ENCODE measurements around the gene RBBP5. TPM values are rescaled to one million over a fixed set of nuclear protein-coding genes. Genes with fewer than 3 reads are reported as not detected.

The RBBP5 gene
- total RNA-seq, 6 experiments from 2014 or later, result 13.6 to 16.2 (median 15.8) TPM

GRCh38 chr1:205150651-205151428 is 29.1 kb upstream of the RBBP5 start:
- Mint-ChIP-seq H3K9me3 (peaks cover 10% of the 10 kb centered on the region), H3K36me3 (ENCODE audit: low read depth) (peaks cover 56% of the 10 kb centered on the region), H3K27me3 (ENCODE audit: insufficient read depth) (peaks cover 2% of the 10 kb centered on the region; the same call in 1 of the 2 replicates), H3K27ac (no peak overlapping the region), H3K4me3 (no peak overlapping the region), H3K4me1 (ENCODE audit: low read depth) (peaks cover 18% of the 10 kb centered on the region)
- TF ChIP-seq CTCF (IDR thresholded peaks at IDR 0.05), result no peak
- DNase-seq, result no peak

GRCh38 chr1:205147191-205147835 is 25.5 kb upstream of the RBBP5 start:
- TF ChIP-seq CTCF (IDR thresholded peaks at IDR 0.05), result no peak
- Mint-ChIP-seq H3K36me3 (ENCODE audit: low read depth) (peaks cover 30% of the 10 kb centered on the region), H3K4me3 (peak overlapping the region; percentile 43; the same call in 1 of the 2 replicates), H3K27me3 (ENCODE audit: insufficient read depth) (peaks cover 3% of the 10 kb centered on the region), H3K9me3 (no peaks in the 10 kb centered on the region), H3K27ac (peak overlapping the region; percentile 95), H3K4me1 (ENCODE audit: low read depth) (peaks cover 50% of the 10 kb centered on the region)
- peak; percentile 86 for DNase-seq

- no peaks in the 10 kb centered on the region for H3K9me3 Mint-ChIP-seq
- H3K4me3 Mint-ChIP-seq, result peak overlapping the region; percentile 48
- H3K27ac Mint-ChIP-seq, result peak overlapping the region; percentile 95
- no peak for TF ChIP-seq CTCF (IDR thresholded peaks at IDR 0.05)
- peak; percentile 52 for DNase-seq
- H3K4me1 Mint-ChIP-seq (ENCODE audit: low read depth), result peaks cover 62% of the 10 kb centered on the region
- H3K27me3 Mint-ChIP-seq (ENCODE audit: insufficient read depth), result peaks cover 3% of the 10 kb centered on the region
- peaks cover 20% of the 10 kb centered on the region for H3K36me3 Mint-ChIP-seq (ENCODE audit: low read depth)
Observed at GRCh38 chr1:205144751-205145150, 23.0 kb upstream of the RBBP5 start.

- peak overlapping the region; percentile 95 for H3K27ac Mint-ChIP-seq
- H3K4me1 Mint-ChIP-seq (ENCODE audit: low read depth), result peaks cover 62% of the 10 kb centered on the region
- no peak for DNase-seq
- peaks cover 15% of the 10 kb centered on the region for H3K36me3 Mint-ChIP-seq (ENCODE audit: low read depth)
- peaks cover 3% of the 10 kb centered on the region for H3K27me3 Mint-ChIP-seq (ENCODE audit: insufficient read depth)
- no peaks in the 10 kb centered on the region for H3K9me3 Mint-ChIP-seq
- no peak for TF ChIP-seq CTCF (IDR thresholded peaks at IDR 0.05)
- H3K4me3 Mint-ChIP-seq, result peak overlapping the region; percentile 48
Observed at GRCh38 chr1:205144046-205144720, 22.4 kb upstream of the RBBP5 start.

- Mint-ChIP-seq H3K27ac (peak overlapping the region; percentile 59), H3K27me3 (ENCODE audit: insufficient read depth) (peaks cover 3% of the 10 kb centered on the region), H3K9me3 (no peaks in the 10 kb centered on the region), H3K4me3 (peak overlapping the region; percentile 65; the same call in 1 of the 2 replicates), H3K4me1 (ENCODE audit: low read depth) (peaks cover 53% of the 10 kb centered on the region), H3K36me3 (ENCODE audit: low read depth) (no peaks in the 10 kb centered on the region)
- DNase-seq, result no peak
- TF ChIP-seq CTCF (IDR thresholded peaks at IDR 0.05), result no peak
Observed at GRCh38 chr1:205142102-205142469, 20.3 kb upstream of the RBBP5 start.

Measured in HFFc6 (cell line).